HUES48 (cell line): Measurements from ENCODE around the gene KIF26A.
A peak's percentile ranks its signal among the peaks of the same experiment; 100 is the strongest.

Source experiments
- H3K27ac ChIP-seq: one replicate; pipeline ENCODE4 v1.7.0; 2013; ENCODE audit warnings: low read depth, low read length, inconsistent platforms
- H3K27me3 ChIP-seq: 2 replicates; pipeline ENCODE4 v1.6.1; 2013; ENCODE audit warnings: mild to moderate bottlenecking, low read length; ENCODE audit not compliant: control insufficient read depth, insufficient read depth
- H3K36me3 ChIP-seq: 2 replicates; pipeline ENCODE4 v1.6.1; 2013; ENCODE audit warnings: low read length; ENCODE audit not compliant: control insufficient read depth, insufficient read depth
- H3K4me1 ChIP-seq: 2 replicates; pipeline ENCODE4 v1.6.1; 2013; ENCODE audit warnings: mild to moderate bottlenecking, low read length; ENCODE audit not compliant: control insufficient read depth, insufficient read depth
- H3K4me3 ChIP-seq: 2 replicates; pipeline ENCODE4 v1.5.1; 2013; ENCODE audit warnings: mild to moderate bottlenecking, low read depth, low read length
- H3K9ac ChIP-seq: 2 replicates; pipeline ENCODE4 v1.6.1; 2013; ENCODE audit warnings: mild to moderate bottlenecking, low read depth, low read length, moderate library complexity
- H3K9me3 ChIP-seq: 2 replicates; pipeline ENCODE4 v1.6.1; 2013; ENCODE audit warnings: low read length; ENCODE audit not compliant: control insufficient read depth, insufficient read depth

KIF26A gene

DNA sequence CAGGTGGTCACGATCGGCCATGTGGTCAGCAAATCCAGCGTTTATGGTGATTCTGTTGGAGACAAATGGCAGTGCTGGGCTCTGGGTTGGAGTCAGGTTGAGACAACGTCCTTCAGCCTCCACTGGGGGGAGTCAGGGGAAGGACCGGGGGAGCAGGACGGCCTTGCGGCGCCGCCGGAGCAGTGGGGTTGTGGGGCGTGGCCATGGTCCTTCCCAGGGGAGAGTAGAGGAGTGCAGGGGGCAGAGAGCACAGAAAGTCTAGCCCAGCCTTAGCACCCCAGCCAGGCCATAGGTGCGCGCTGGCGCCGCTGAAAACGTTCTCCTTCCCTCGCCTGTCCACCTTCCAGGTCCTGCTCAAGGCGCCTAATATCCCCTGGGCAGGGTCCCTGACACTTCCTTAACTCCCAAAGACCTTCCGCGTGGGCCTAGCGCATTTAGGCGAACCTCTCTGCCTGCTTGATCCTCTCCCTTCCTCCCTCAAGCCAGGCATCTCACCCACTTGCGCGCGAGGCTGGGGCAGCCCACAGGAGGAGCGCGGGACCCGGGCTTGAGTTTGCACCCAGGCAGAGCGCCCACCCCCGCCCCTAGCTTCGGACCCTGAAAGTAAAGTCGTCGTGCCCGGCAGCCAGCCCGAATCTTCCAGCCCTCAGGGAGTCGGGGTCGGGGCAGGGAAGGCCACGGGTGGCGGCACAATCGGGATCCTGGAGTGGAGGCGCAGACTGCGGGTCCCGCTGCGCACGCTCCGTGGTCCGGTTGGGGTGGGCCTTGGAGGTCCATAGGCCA, 3.1 kb upstream of the KIF26A start:
- Histone ChIP-seq H3K4me3 (peak overlapping the region; percentile 59), H3K27ac (no peak overlapping the region), H3K9me3 (no peaks in the 10 kb centered on the region), H3K4me1 (peaks cover 13% of the 10 kb centered on the region; the same call in 1 of the 2 replicates), H3K27me3 (peaks cover 30% of the 10 kb centered on the region), H3K36me3 (no peaks in the 10 kb centered on the region), H3K9ac (no peak overlapping the region)

DNA sequence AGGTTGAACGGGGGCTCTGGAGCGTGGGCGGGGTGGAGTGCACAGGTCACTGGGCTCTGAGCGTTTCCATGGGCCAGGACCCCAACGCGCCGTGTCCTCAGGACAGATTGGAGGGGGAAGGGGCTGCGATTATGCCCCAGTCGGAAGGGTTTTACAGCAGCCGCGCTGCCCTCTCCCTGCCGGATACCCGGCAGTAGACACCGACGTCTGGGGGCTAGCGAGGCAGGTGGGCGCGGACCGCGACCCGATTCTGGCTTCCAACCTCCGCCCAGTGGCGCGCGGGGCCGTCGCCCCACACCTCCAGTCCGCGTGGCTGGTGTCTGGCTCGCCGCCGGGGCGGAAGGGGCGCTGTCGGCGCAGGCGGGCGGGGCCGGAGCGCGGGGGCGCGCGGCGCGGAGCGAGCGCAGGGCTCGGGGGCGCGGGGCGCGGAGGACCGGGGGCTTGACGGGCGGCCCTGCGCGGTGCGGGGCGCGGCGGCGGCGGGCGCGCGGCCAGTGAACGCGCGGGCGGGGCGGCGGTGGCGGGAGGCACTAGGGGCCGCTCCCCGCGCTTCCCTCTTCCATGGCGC, 2.4 kb upstream of the KIF26A start:
- peak overlapping the region; percentile 59 for H3K4me3 ChIP-seq
- H3K9me3 ChIP-seq = no peaks in the 10 kb centered on the region
- H3K9ac ChIP-seq = no peak overlapping the region
- no peak overlapping the region for H3K27ac ChIP-seq
- H3K27me3 ChIP-seq = peaks cover 30% of the 10 kb centered on the region
- peaks cover 19% of the 10 kb centered on the region; the same call in 1 of the 2 replicates for H3K4me1 ChIP-seq
- H3K36me3 ChIP-seq = no peaks in the 10 kb centered on the region

DNA sequence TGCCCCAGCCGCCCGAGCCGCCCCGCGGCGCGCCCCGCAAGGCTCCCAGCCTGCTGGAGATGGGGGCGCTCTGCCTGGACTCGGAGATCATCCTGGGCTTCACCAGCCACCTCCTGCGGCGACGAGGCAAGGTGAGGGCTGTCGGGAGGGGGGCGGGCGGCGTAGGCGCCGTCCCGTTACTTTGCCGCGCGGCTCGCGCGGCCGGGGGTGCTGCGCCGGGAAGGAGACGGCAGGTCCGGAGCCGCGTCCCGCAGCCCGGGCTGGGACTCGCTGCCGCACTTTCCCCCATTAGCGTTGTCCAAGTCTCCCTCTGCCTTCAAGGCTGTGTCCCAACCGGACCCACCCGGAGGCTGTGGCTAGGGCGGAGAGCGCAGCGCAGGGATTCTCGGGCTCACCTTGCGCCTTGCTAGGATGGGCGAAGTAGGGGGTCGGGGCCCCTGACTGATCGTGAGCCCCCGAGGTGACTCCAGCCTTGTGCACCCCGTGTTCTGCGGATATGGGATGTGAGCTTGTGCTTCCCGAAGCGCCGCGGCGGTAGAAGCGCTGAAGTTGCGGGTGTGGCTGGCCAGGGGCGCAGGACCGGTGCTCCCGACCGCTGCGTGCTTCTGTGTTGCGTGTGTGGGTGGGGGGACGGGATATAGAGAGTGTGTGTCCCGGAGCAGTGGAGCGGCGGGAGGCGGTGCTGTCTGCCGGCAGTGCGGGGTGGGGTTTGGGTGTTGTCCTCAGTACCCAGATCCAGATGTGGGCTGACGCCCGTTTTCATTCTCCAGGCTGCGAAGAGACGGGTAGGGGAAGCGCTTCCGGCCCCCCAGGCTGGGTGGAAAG, 1.7 kb upstream of the KIF26A start:
- peak overlapping the region; percentile 44 for H3K4me3 ChIP-seq
- no peak overlapping the region for H3K27ac ChIP-seq
- no peak overlapping the region for H3K9ac ChIP-seq
- peaks cover 19% of the 10 kb centered on the region; the same call in 1 of the 2 replicates for H3K4me1 ChIP-seq
- H3K9me3 ChIP-seq = no peaks in the 10 kb centered on the region
- H3K27me3 ChIP-seq = peaks cover 30% of the 10 kb centered on the region
- H3K36me3 ChIP-seq = peaks cover 2% of the 10 kb centered on the region; the same call in 1 of the 2 replicates

DNA sequence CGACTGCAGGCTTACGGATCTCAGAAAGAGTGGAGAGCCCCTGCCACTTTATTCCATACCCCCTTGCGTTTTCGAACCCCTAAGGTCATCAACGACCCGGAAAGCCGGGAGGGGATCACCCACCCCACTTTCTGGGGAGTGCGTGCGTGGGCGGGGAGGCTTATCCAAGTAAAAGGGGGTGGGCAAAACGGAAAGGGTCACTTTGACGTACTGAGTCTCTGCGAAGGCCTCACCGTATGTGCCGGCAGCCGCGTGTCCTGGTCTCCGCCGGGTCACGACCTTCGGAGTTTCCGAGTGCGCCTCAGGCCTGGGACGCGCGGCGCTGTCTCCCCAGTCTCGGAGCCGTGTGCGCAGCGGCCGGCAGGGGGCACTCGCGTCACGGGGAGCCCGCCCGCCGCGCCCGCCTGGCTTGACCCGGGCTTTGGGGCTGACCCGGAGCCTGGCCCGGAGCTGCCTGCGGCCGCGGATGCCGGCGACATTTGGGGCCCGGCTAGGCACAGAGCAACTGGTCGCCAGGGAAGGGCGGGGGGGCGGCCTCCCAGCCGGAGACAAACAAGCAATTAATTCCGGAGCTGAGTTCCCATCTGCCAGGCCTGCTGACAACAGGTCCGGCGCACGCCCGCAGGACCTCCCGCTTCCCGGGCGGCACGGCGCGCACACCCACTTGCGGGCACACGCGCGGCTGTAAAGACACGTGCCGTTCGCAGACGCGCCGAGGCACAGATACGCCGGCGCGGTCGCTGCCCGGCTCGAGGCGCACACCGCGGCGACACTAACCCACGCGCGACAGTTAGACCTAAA, 890 bp upstream of the KIF26A start:
- H3K27ac ChIP-seq = no peak overlapping the region
- peaks cover 30% of the 10 kb centered on the region for H3K27me3 ChIP-seq
- peak overlapping the region; percentile 75 for H3K4me3 ChIP-seq
- no peaks in the 10 kb centered on the region for H3K9me3 ChIP-seq
- H3K4me1 ChIP-seq = peaks cover 19% of the 10 kb centered on the region; the same call in 1 of the 2 replicates
- peaks cover 5% of the 10 kb centered on the region; the same call in 1 of the 2 replicates for H3K36me3 ChIP-seq
- H3K9ac ChIP-seq = no peak overlapping the region

DNA sequence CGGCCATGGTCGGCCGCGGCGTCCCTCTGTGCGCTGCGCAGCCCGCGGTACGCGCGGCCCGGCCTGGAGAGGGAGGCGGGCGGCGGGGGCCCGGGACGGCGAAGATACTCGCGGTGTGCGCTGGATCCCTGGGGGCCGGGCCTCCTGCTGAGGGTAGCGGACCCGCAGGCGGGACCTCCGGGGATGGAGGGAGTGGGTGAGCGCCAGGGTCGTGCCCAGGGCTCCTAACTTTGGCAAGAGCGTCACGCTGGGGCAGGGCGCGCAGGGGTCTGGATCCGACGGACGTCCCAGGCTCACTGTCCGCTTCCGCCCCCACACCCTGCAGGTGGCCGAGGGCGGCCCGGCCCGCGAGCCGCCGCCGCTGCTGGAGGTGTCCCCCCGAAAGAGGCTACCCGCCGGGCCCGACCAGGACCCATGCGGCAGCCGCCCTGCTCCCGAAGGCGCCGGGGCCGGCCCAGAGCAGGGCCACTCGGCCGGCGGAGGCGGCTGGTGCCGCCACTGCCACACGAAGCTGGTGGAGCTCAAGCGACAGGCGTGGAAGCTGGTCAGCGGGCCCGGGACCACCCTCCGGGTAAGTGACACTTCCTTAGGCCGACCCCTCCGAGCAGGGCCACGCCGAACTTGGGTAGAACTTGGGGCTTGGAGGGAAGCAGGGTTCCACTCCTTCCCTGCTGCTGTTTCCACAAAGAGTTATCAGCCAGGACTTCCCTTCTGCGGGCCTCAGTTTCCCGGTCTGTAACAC, 502 bp downstream of the KIF26A start:
- Histone ChIP-seq H3K36me3 (peaks cover 14% of the 10 kb centered on the region), H3K27me3 (peaks cover 30% of the 10 kb centered on the region), H3K9me3 (no peaks in the 10 kb centered on the region), H3K4me3 (peak overlapping the region; percentile 75), H3K27ac (no peak overlapping the region), H3K4me1 (peaks cover 19% of the 10 kb centered on the region; the same call in 1 of the 2 replicates), H3K9ac (peak overlapping the region; percentile 18; the same call in 1 of the 2 replicates)

DNA sequence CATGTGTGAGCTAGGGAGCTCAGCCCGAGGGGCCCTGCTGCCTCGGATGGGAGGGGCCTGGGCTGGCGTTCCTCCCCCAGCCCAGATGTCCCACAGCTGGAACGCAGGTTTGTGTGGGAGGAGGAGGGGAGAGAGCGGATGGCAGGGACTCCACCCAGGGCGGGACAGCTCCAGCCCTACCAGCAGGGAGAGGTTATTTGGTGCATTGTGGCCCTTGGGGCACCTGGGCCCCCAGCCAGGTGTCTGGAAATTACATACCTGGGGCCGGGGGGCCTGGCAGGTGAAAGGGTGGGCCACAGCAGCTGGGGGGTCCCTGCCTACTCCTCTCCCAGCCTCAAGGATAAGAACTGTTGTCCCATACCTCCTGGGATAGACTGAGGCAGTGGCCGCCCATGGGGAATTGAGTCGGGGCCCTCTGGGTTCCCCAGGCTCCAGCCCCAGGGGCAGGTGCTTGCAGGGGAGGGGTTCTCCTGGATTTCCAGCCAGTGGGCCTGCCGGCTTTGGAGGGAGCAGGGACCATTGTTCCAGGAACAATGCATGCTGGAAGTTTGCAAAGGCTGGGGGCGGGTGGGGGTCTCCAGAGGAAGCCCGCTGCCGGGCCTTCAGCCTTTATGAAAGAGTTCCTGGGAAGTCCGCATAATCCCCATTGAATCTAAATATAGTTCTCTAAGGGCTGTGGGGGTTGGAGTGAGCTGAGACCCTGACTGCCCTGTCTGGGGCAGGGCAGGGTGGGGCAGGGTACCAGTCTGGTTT, 1.2 kb downstream of the KIF26A start:
- Histone ChIP-seq H3K4me3 (peak overlapping the region; percentile 75), H3K36me3 (peaks cover 14% of the 10 kb centered on the region), H3K27me3 (peaks cover 30% of the 10 kb centered on the region), H3K27ac (peak overlapping the region; percentile 43), H3K4me1 (peaks cover 19% of the 10 kb centered on the region; the same call in 1 of the 2 replicates), H3K9ac (no peak overlapping the region), H3K9me3 (no peaks in the 10 kb centered on the region)

DNA sequence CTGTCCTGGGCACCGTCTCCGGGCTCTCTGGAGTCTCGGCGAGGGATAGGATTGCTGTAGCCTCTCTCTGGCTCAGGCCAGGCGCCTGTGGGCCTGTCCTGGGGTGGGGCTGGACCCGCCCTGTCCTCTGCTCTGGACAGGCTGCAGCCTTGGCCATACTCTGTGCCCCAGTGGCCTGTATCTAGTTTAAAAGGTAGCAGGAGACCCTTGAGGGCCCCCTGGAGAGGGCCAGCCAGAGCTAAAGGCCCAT, 1.8 kb downstream of the KIF26A start:
- Histone ChIP-seq H3K27ac (peak overlapping the region; percentile 32), H3K9ac (no peak overlapping the region), H3K4me3 (peak overlapping the region; percentile 75), H3K27me3 (peaks cover 25% of the 10 kb centered on the region), H3K4me1 (peaks cover 19% of the 10 kb centered on the region; the same call in 1 of the 2 replicates), H3K36me3 (peaks cover 14% of the 10 kb centered on the region), H3K9me3 (no peaks in the 10 kb centered on the region)

DNA sequence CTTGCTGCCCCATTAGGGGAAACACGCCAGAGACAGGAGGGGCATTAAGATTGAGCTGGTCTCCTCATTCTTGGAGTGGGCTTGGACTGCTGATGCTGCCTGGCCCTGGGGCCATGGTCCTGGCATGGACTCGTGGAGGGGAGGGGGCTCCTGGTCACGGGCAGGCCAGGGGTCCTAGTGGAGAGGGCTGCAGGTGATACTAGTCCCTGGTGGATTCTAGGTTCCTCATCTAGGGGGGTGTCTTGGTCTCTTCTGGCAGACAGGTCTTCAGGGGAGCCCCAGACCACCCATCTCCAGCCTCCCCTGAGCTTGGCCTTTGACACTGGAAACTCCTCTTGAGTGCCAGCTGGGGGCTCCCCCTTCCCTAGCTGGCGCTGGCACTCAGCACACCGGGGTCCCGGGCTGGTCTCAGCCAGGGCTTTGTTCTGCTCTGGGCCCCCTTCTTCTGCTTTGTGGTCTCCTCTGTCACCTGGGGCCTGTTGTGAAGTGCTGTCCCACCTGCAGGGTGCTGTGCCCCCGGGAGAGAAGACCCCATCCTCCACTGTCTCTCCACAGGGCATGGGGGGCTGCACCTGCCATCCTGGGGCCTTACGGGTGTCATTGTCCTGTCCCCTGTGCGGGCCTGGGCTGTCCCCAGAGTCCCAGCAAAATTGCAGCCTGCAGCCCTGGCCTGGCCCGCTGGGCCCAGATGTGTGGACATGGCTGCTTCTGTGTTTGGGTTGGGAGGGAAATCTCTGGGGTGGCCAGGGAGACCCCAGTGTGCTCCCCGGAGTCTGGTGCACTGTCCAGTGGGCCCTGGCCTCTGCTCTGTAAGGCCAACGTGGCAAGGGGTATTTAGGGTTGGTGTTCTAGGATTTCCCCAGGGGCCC, 2.3 kb downstream of the KIF26A start:
- H3K9me3 ChIP-seq = no peaks in the 10 kb centered on the region
- H3K36me3 ChIP-seq = peaks cover 14% of the 10 kb centered on the region
- peak overlapping the region; percentile 75; the same call in 1 of the 2 replicates for H3K4me3 ChIP-seq
- no peak overlapping the region for H3K9ac ChIP-seq
- peaks cover 20% of the 10 kb centered on the region for H3K27me3 ChIP-seq
- H3K27ac ChIP-seq = peak overlapping the region; percentile 32
- peaks cover 19% of the 10 kb centered on the region; the same call in 1 of the 2 replicates for H3K4me1 ChIP-seq

DNA sequence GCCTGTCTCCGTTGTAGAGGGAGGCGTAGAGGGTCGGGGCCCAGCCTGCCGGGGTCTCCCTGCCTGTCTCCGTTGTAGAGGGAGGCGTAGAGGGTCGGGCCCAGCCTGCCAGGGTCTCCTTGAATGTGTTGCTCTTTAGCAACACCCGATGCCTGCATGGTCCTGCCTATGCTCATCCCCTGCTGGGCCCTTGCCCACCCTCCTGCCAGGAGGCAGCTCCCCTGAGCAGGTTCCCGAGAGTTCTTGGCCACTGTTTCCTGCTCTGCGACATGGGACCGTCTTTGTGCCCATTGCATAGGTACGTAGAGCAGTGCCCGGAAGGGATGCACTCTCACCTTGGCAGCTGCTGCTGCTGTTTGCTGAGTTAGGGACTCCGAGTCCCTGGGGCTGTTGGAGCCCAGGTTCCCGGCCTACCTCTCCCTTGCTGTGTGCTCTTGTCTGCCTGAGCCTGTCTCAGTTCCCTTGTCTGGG, 3.3 kb downstream of the KIF26A start:
- Histone ChIP-seq H3K27ac (no peak overlapping the region), H3K4me1 (peaks cover 15% of the 10 kb centered on the region; the same call in 1 of the 2 replicates), H3K4me3 (no peak overlapping the region), H3K27me3 (peaks cover 11% of the 10 kb centered on the region), H3K9me3 (no peaks in the 10 kb centered on the region), H3K36me3 (peaks cover 14% of the 10 kb centered on the region), H3K9ac (no peak overlapping the region)
